NCI-H2171 (cell line): ENCODE results near the gene LMAN2.
A peak's percentile ranks its signal among the peaks of the same experiment; 100 is the strongest.
"Not testable (repeated sequence)": the region's sequence is repeated elsewhere in the genome, so short reads cannot be mapped to it uniquely, and the experiment has no call there.

ENCODE experiments used
- DNase-seq: peaks from one replicate; lab custom pipeline; 2025; lab: John Stamatoyannopoulos, UW

LMAN2 gene

GRCh38 chr5:177364159-177364962 lies 12.9 kb upstream of the LMAN2 start:
- no peak for DNase-seq

- no peak for DNase-seq
These were observed 12.1 kb upstream of the LMAN2 start for GRCh38 chr5:177363565-177363964.

GRCh38 chr5:177362610-177363507 lies 11.4 kb upstream of the LMAN2 start:
- DNase-seq: peak; percentile 30

GRCh38 chr5:177362292-177362609 lies 10.8 kb upstream of the LMAN2 start:
- no peak for DNase-seq

GRCh38 chr5:177361418-177362291 lies 10.2 kb upstream of the LMAN2 start:
- DNase-seq: no peak

- not testable (repeated sequence) for DNase-seq
These were observed 9.3 kb upstream of the LMAN2 start for GRCh38 chr5:177360740-177361139.

- no peak for DNase-seq
These were observed 8.4 kb upstream of the LMAN2 start for GRCh38 chr5:177359860-177360259.

GRCh38 chr5:177359451-177359851 lies 8.0 kb upstream of the LMAN2 start:
- DNase-seq: no peak

- no peak for DNase-seq
These were observed 6.9 kb upstream of the LMAN2 start for GRCh38 chr5:177358370-177358819.

- peak; percentile 11 for DNase-seq
These were observed 6.2 kb upstream of the LMAN2 start, which contains the start of gene RGS14 for GRCh38 chr5:177357459-177358351. Gene RGS14, plus strand, starts transcription at chr5:177357924. Its CDS starts 101 bp downstream, at chr5:177358025.

- no peak for DNase-seq
These were observed 5.6 kb upstream of the LMAN2 start for GRCh38 chr5:177357146-177357458.

- no peak for DNase-seq
These were observed 5.3 kb upstream of the LMAN2 start for GRCh38 chr5:177356746-177357145.

- DNase-seq: no peak
These were observed 4.3 kb upstream of the LMAN2 start for GRCh38 chr5:177355868-177356168.

GRCh38 chr5:177355162-177355867 lies 3.8 kb upstream of the LMAN2 start:
- DNase-seq: no peak

- no peak for DNase-seq
These were observed 3.2 kb upstream of the LMAN2 start for GRCh38 chr5:177354711-177355110.

- no peak for DNase-seq
These were observed 2.8 kb upstream of the LMAN2 start for GRCh38 chr5:177354256-177354655.

- DNase-seq: no peak
These were observed 1.6 kb upstream of the LMAN2 start for GRCh38 chr5:177353093-177353492.

- no peak for DNase-seq
These were observed 584 bp downstream of the LMAN2 start for GRCh38 chr5:177350776-177351391.

- no peak for DNase-seq
These were observed 1.7 kb downstream of the LMAN2 start for GRCh38 chr5:177349762-177350161.

GRCh38 chr5:177349362-177349647 lies 2.2 kb downstream of the LMAN2 start:
- DNase-seq: no peak

- no peak for DNase-seq
These were observed 3.8 kb downstream of the LMAN2 start for GRCh38 chr5:177347699-177348098.
